HEK293T (cell line): Measurements from ENCODE around the gene SETBP1.

ENCODE experiments used
- ARNT ChIP-seq: fragments of 450-650 bp; IDR thresholded peaks from 2 replicates; pipeline ENCODE4 v1.6.1; 2017; ENCODE audit warnings: mild to moderate bottlenecking
- BHLHE40 ChIP-seq: fragments of 450-650 bp; IDR thresholded peaks from 2 replicates; pipeline ENCODE4 v1.6.1; 2016; ENCODE audit warnings: mild to moderate bottlenecking, moderate library complexity, borderline replicate concordance
- ELF4 ChIP-seq: fragments of 450-650 bp; IDR thresholded peaks from 2 replicates; pipeline ENCODE4 v1.6.1; 2017; ENCODE audit warnings: antibody characterized with exemption
- FOXA1 ChIP-seq: fragments of 450-650 bp; IDR thresholded peaks from 2 replicates; pipeline ENCODE4 v1.6.1; 2016; ENCODE audit warnings: mild to moderate bottlenecking
- FOXM1 ChIP-seq: fragments of 450-650 bp; IDR thresholded peaks from 2 replicates; pipeline ENCODE4 v1.6.1; 2017; ENCODE audit warnings: mild to moderate bottlenecking, borderline replicate concordance
- HDGF ChIP-seq: fragments of 450-650 bp; IDR thresholded peaks from 2 replicates; pipeline ENCODE4 v1.6.1; 2017; ENCODE audit warnings: antibody characterized with exemption, borderline replicate concordance
- SP1 ChIP-seq: fragments of 450-650 bp; IDR thresholded peaks from 2 replicates; pipeline ENCODE4 v1.6.1; 2017
- SUZ12 ChIP-seq: fragments of 450-650 bp; IDR thresholded peaks from 2 replicates; pipeline ENCODE4 v1.6.1; 2016; ENCODE audit warnings: mild to moderate bottlenecking
- ZNF384 ChIP-seq: fragments of 450-650 bp; IDR thresholded peaks from 2 replicates; pipeline ENCODE4 v1.6.1; 2016

GRCh38 chr18:45069546-45069945 is 388.9 kb downstream of the SETBP1 start:
- TF ChIP-seq FOXM1 (no peak), SUZ12 (no peak), SP1 (no peak), BHLHE40 (no peak), ZNF384 (no peak), FOXA1 (no peak), HDGF (no peak), ARNT (no peak), ELF4 (no peak)
